GM12801 (cell line): Measurements from ENCODE around the gene DCLRE1B.

ENCODE experiments used
- TF ChIP-seq, protein P1 (sequence below): IDR thresholded peaks from one replicate; pipeline ENCODE4 v1.5.1; 2011; ENCODE audit warnings: control low read depth; ENCODE audit not compliant: insufficient read length; ENCODE audit errors: extremely low read depth

The DCLRE1B gene

DNA sequence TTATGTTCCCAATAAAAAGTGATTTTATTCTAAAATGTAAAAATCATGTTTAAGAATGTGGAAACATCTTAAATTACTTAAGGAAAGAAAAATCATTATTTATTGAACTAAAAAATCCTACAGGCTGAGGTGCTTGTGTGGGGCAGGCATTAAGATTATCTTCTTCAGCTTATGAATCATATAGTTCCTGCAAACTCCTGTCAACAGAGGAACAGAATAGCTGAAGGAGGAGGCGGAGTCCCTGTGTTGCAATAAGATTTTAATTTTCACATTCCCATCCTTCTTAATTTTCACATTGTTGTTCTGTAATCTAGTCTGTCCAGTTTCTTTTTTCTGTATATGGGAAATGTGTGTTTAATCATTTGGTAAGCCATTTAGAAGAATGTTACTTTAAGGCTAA lies 53.6 kb downstream of the DCLRE1B start:
- TF ChIP-seq, protein P1, sequence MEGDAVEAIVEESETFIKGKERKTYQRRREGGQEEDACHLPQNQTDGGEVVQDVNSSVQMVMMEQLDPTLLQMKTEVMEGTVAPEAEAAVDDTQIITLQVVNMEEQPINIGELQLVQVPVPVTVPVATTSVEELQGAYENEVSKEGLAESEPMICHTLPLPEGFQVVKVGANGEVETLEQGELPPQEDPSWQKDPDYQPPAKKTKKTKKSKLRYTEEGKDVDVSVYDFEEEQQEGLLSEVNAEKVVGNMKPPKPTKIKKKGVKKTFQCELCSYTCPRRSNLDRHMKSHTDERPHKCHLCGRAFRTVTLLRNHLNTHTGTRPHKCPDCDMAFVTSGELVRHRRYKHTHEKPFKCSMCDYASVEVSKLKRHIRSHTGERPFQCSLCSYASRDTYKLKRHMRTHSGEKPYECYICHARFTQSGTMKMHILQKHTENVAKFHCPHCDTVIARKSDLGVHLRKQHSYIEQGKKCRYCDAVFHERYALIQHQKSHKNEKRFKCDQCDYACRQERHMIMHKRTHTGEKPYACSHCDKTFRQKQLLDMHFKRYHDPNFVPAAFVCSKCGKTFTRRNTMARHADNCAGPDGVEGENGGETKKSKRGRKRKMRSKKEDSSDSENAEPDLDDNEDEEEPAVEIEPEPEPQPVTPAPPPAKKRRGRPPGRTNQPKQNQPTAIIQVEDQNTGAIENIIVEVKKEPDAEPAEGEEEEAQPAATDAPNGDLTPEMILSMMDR: no peak

DNA sequence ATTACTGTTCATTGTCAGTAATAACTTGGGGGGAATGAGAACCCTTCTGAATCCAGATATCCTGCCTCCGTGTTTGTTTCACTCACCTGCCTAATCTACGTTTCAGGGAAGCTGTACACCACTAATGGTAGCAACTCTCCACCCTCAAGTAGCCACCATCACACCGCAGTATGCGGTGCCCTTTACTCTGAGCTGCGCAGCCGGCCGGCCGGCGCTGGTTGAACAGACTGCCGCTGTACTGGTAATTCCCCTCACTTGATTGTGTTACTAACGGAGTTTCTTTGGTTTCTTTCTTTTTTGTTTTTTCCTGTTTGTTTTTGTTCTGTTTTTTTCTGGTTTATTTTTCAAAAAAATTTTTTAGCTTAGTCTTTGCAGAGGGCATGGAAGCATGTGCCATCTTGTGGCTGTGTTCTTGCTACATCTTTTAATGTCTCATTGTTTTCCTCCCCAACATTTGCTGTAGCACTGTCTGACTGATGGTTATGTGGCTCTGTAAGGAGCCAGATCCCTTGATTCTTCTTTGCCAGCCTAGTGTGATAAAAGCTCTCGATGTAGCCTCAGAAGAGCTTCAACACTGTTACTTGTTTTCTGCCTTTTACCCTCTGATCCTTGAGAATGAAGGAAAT lies 58.3 kb downstream of the DCLRE1B start:
- TF ChIP-seq, protein P1: no peak
